Ovary (tissue), 9 donors: ENCODE data around the gene OR2J3. TPM values are rescaled to one million over a fixed set of nuclear protein-coding genes. Genes with fewer than 3 reads are reported as not detected.

Experiments used
- DNase-seq, 5 donors: peaks; one replicate each; pipeline ENCODE4 v3.0.0-alpha.2; 2019 to 2020
- H3K27ac ChIP-seq, 2 donors: fragments of 200-600 bp; one replicate each; pipeline versions ENCODE4 v1.5.1 to v1.8.0; 2019 to 2022
- H3K27me3 ChIP-seq: fragments of 200-600 bp; one replicate; pipeline ENCODE4 v1.8.0; 2022
- H3K36me3 ChIP-seq: fragments of 200-600 bp; sonication (generic); one replicate; pipeline ENCODE4 v1.5.1; 2019
- H3K4me1 ChIP-seq: one replicate; pipeline ENCODE4 v1.8.1; 2013; ENCODE audit warnings: mild to moderate bottlenecking, moderate library complexity; ENCODE audit not compliant: insufficient read depth
- H3K4me3 ChIP-seq: fragments of 200-600 bp; sonication (generic); one replicate; pipeline ENCODE4 v1.5.1; 2017
- H3K9me3 ChIP-seq, 2 donors: fragments of 200-600 bp in 1 of 2; sonication (generic) in 1 of 2; one replicate each; pipeline versions ENCODE4 v1.5.1 to v1.8.1; 2013 to 2019; ENCODE audit warnings: mild to moderate bottlenecking in 1 of 2, moderate library complexity in 1 of 2
- EP300 ChIP-seq: sonication (generic); formaldehyde crosslinking; IDR thresholded peaks from one replicate; pipeline ENCODE4 v1.6.1; 2017; ENCODE audit warnings: antibody characterized with exemption
- POLR2A ChIP-seq: fragments of 450-650 bp; IDR thresholded peaks from one replicate; pipeline ENCODE4 v1.6.1; 2017; ENCODE audit warnings: antibody characterized with exemption, mild to moderate bottlenecking, moderate library complexity
- WGBS, 3 donors: extraction: QIAGEN DNeasy Blood & Tissue Kit in 1 of 3; methylation state at CpG; one replicate each; pipeline versions ENCODE4 v1.1.5 to v1.1.7; 2013 to 2017; 5-methylcytosine and 5-hydroxymethylcytosine counted together
- intact Hi-C, 4 donors: fragments of 100-400 bp; cut with DNase I; formaldehyde crosslinking; loops; one replicate each; pipeline versions ENCODE4 v1.11.0 to v1.15.1; 2022 to 2023
- polyA plus RNA-seq, 2 donors: library from polyadenylated mRNA; stranded (reverse); fragments of 200-250 nt in 1 of 2; fragments of 350-450 nt in 1 of 2; fragmentation: Illumina TruSeq in 1 of 2; extraction: RNeasy Lipid Tissue Mini Kit (QIAGEN cat#74804) in 1 of 2; gene quantifications; one replicate each; pipeline ENCODE4 v1.2.3, GENCODE V29; 2013 to 2014
- total RNA-seq, 7 donors: library from RNA; depleted of rRNA in 2 of 7; stranded (reverse); fragments of >200 nt in 2 of 7; fragmentation: NEBNext Ultra II Directional in 3 of 7; extraction: Animal tissue kit (Norgen Biotek cat#: 25700) in 3 of 7; gene quantifications; one replicate each; pipeline versions ENCODE4 v1.1.0 to v1.2.4, GENCODE V29; 2016 to 2023
- TF ChIP-seq, protein P1 (sequence below), 3 donors: fragments of 450-650 bp in 2 of 3; fragments of 200-600 bp in 1 of 3; IDR thresholded peaks; one replicate each; pipeline versions ENCODE4 v1.5.1 to v1.8.0; 2016 to 2022; ENCODE audit warnings: antibody characterized with exemption in 3 of 3, mild to moderate bottlenecking in 1 of 3
- donor health status: DM: no; HTN: no; CAD: no; lungs with moderate emphysema.
- donor health status: DM: no; HTN: no; CAD: no.
- donor health status: Bipolar disorder and iron deficiency.
- donor health status: DM: yes; HTN: yes; CAD: no.
- donor health status: DM: no; HTN: no; CAD: no.
- donor health status: DM: yes; HTN: yes; CAD: no.

The OR2J3 gene
- total and polyA plus RNA-seq, 9 donors: 0.05 to 0.13 (median 0.12) TPM; not detected in 6

DNA sequence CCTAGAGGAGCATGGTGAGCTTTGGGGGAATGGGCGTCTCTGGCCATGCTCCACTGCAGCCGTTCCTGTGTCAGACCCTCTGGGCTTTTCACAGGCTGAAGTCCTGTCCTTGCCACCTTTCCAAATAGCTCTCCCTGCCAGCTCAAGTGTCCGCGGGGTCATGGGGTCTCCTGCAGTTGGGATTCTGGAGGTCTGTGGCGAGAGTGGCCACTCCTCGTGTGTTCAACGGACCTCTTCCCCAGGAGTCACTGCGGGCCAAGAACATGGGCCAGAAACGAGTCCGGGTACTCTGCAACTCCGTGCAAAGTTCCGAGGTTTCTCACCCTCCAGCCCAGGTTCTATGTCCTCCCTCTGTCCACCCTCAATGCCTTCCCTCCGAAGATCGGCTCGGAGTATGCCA, 25.4 kb upstream of the OR2J3 start:
- H3K27ac ChIP-seq: no peak overlapping the region
- no peaks in the 10 kb centered on the region for H3K4me1 ChIP-seq
- intact Hi-C loops: no loop called here
- no peaks in the 10 kb centered on the region for H3K9me3 ChIP-seq
- TF ChIP-seq, protein P1, sequence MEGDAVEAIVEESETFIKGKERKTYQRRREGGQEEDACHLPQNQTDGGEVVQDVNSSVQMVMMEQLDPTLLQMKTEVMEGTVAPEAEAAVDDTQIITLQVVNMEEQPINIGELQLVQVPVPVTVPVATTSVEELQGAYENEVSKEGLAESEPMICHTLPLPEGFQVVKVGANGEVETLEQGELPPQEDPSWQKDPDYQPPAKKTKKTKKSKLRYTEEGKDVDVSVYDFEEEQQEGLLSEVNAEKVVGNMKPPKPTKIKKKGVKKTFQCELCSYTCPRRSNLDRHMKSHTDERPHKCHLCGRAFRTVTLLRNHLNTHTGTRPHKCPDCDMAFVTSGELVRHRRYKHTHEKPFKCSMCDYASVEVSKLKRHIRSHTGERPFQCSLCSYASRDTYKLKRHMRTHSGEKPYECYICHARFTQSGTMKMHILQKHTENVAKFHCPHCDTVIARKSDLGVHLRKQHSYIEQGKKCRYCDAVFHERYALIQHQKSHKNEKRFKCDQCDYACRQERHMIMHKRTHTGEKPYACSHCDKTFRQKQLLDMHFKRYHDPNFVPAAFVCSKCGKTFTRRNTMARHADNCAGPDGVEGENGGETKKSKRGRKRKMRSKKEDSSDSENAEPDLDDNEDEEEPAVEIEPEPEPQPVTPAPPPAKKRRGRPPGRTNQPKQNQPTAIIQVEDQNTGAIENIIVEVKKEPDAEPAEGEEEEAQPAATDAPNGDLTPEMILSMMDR (IDR thresholded peaks at IDR 0.05): no peak
- TF ChIP-seq EP300 (no peak), POLR2A (no peak)
- no peaks in the 10 kb centered on the region for H3K36me3 ChIP-seq
- no peak for DNase-seq
- H3K4me3 ChIP-seq: no peak overlapping the region
- WGBS, 3 donors: 90 to 95% (median 93%) methylated on average over 15 of the region's 15 CpGs
- H3K27me3 ChIP-seq: no peaks in the 10 kb centered on the region

DNA sequence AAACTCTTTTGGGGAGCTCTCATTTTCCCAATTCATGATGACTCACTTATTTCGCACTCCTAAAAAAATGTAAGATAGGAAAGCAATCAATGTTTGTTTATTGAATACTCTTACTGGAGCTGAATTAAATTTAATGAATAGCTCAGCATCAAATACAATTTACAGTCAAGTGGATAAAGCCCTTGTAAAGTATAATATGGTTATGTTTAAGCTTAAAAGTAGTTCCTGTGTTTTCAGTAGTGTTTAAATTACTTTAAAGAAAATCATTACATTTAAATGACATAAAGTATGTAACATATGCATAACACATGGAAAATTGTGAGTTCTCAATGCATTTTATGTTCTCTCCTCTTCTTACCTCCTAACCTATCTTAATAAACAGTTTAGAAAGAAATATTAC, 20.6 kb upstream of the OR2J3 start, which contains the start of gene OR2B3:
Gene OR2B3 (minus strand): TSS at position 101 of the 400 bp plus-strand sequence. CDS start 65 bp downstream, at position 36.
- no peaks in the 10 kb centered on the region for H3K4me1 ChIP-seq
- DNase-seq: no peak
- intact Hi-C loops: no loop called here
- 79 to 91% (median 90%) methylated on average over 1 of the region's 1 CpG for WGBS, 3 donors
- no peaks in the 10 kb centered on the region for H3K36me3 ChIP-seq
- no peak within 1 kb of the TSS for H3K4me3 ChIP-seq
- no peaks in the 10 kb centered on the region for H3K9me3 ChIP-seq
- H3K27ac ChIP-seq: no peak within 1 kb of the TSS
- TF ChIP-seq, protein P1 (IDR thresholded peaks at IDR 0.05): no peak
- no peak for TF ChIP-seq EP300
- no peak for TF ChIP-seq POLR2A
- H3K27me3 ChIP-seq: no peaks in the 10 kb centered on the region

DNA sequence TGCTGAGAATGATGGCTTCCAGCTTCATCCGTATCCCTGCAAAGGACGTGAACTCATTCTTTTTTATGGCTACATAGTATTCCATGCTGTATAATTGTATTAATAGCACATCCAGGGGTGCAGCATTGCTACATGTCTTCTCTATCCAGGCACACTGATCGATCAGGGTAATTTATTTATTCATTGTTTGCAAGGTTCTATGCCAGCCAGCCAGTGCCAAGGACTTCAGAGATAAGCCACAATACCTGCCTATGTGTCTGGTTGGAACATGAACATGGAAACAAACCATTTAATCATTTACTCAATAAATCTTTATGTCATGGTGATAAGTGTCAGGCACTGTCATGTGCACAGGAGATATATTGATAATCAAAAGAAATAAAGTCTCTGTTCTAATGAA, 14.9 kb upstream of the OR2J3 start:
- WGBS, 3 donors: 77 to 92% (median 82%) methylated on average over 3 of the region's 3 CpGs
- no peak overlapping the region for H3K4me3 ChIP-seq
- TF ChIP-seq EP300 (no peak), POLR2A (no peak)
- TF ChIP-seq, protein P1 (IDR thresholded peaks at IDR 0.05): no peak
- intact Hi-C loops: no loop called here
- DNase-seq: no peak
- no peaks in the 10 kb centered on the region for H3K4me1 ChIP-seq
- no peaks in the 10 kb centered on the region for H3K27me3 ChIP-seq
- no peaks in the 10 kb centered on the region for H3K9me3 ChIP-seq
- no peak overlapping the region for H3K27ac ChIP-seq
- H3K36me3 ChIP-seq: no peaks in the 10 kb centered on the region

- no peaks in the 10 kb centered on the region for H3K9me3 ChIP-seq
- DNase-seq: no peak
- no peak for TF ChIP-seq EP300
- no peak for TF ChIP-seq POLR2A
- TF ChIP-seq, protein P1 (IDR thresholded peaks at IDR 0.05): no peak
- WGBS, 3 donors: 56 to 76% (median 62%) methylated on average over 1 of the region's 1 CpG
- H3K27ac ChIP-seq: no peak overlapping the region
- intact Hi-C loops: no loop called here
- no peaks in the 10 kb centered on the region for H3K36me3 ChIP-seq
- no peak overlapping the region for H3K4me3 ChIP-seq
- no peaks in the 10 kb centered on the region for H3K4me1 ChIP-seq
- no peaks in the 10 kb centered on the region for H3K27me3 ChIP-seq
These were observed 10.1 kb upstream of the OR2J3 start for GRCh38 chr6:29097803-29098202.
